K562 (cell line): Measurements from ENCODE around the gene ALKBH7. TPM values are rescaled to one million over a fixed set of nuclear protein-coding genes. Genes with fewer than 3 reads are reported as not detected.

Experiments used
- ARNT ChIP-seq, 2 experiments: fragments of 450-650 bp; IDR thresholded peaks; 2 replicates each; pipeline ENCODE4 v1.6.1; 2016; ENCODE audit warnings: mild to moderate bottlenecking in 1 of 2
- BACH1 ChIP-seq: fragments of 200-800 bp; sonication (Bioruptor generic); IDR thresholded peaks from 2 replicates; pipeline ENCODE4 v1.6.1; 2016; ENCODE audit warnings: missing genetic modification characterization, missing compliant biosample characterization
- BCL6 ChIP-seq: fragments of 250-450 bp; sonication (Bioruptor Pico); IDR thresholded peaks from 2 replicates; pipeline ENCODE4 v1.4.0; 2020
- CREM ChIP-seq: IDR thresholded peaks from 2 replicates; pipeline ENCODE4 v1.6.1; 2014; ENCODE audit warnings: antibody characterized with exemption, low read depth
- HDAC1 ChIP-seq, 2 experiments: fragments of 450-650 bp; IDR thresholded peaks; 2 replicates each; pipeline ENCODE4 v1.6.1; 2016 to 2017; ENCODE audit warnings: inconsistent platforms in 1 of 2, mild to moderate bottlenecking in 1 of 2, moderate library complexity in 1 of 2
- HNRNPLL ChIP-seq: fragments of 200-400 bp; formaldehyde crosslinking; IDR thresholded peaks from 2 replicates; pipeline ENCODE4 v1.6.1; 2017; ENCODE audit warnings: low read length, low read depth, mild to moderate bottlenecking; ENCODE audit not compliant: poor library complexity, severe bottlenecking
- ILF3 ChIP-seq: fragments of 450-650 bp; IDR thresholded peaks from 2 replicates; pipeline ENCODE4 v1.6.1; 2018; ENCODE audit warnings: antibody characterized with exemption, mild to moderate bottlenecking, moderate library complexity, borderline replicate concordance
- KDM1A ChIP-seq, 2 experiments: fragments of 450-650 bp; IDR thresholded peaks; 2 replicates each; pipeline ENCODE4 v1.6.1; 2016; ENCODE audit warnings: mild to moderate bottlenecking in 2 of 2
- KLF6 ChIP-seq: fragments of 250-450 bp; sonication (Bioruptor Pico); IDR thresholded peaks from 2 replicates; pipeline ENCODE4 v1.4.0; 2020; ENCODE audit warnings: mild to moderate bottlenecking, moderate library complexity, borderline replicate concordance
- L3MBTL2 ChIP-seq: fragments of 450-650 bp; IDR thresholded peaks from 2 replicates; pipeline ENCODE4 v1.6.1; 2016; ENCODE audit warnings: mild to moderate bottlenecking, moderate library complexity
- MAFF ChIP-seq: IDR thresholded peaks from 2 replicates; pipeline ENCODE4 v1.6.1; 2012; ENCODE audit warnings: low read length, improper control_type of control experiment
- MAFG ChIP-seq: fragments of 450-650 bp; conservative IDR thresholded peaks from 2 replicates; pipeline ENCODE4 v1.6.1; 2016; ENCODE audit warnings: missing genetic modification characterization, missing compliant biosample characterization
- MECOM ChIP-seq: fragments of 250-450 bp; sonication (Bioruptor Pico); IDR thresholded peaks from 2 replicates; pipeline ENCODE4 v1.8.0; 2022; ENCODE audit warnings: inconsistent platforms
- NBN ChIP-seq: fragments of 450-650 bp; IDR thresholded peaks from 2 replicates; pipeline ENCODE4 v1.6.1; 2016; ENCODE audit warnings: low read depth, mild to moderate bottlenecking
- NFE2 ChIP-seq: IDR thresholded peaks from 2 replicates; pipeline ENCODE4 v1.6.1; 2014; ENCODE audit warnings: antibody characterized with exemption, low read depth
- SIN3A ChIP-seq, 2 experiments: fragments of 150-350 bp in 1 of 2; IDR thresholded peaks; 2 replicates each; pipeline ENCODE4 v1.6.1; 2011 to 2016; ENCODE audit warnings: borderline replicate concordance in 2 of 2, low read depth in 2 of 2, low read length in 2 of 2, mild to moderate bottlenecking in 2 of 2, moderate library complexity in 2 of 2; ENCODE audit not compliant: control insufficient read depth in 1 of 2
- SRF ChIP-seq, 2 experiments: fragments of 250-450, 450-650 bp in 1 of 2; sonication (Bioruptor Pico) in 1 of 2; sonication (generic) in 1 of 2; formaldehyde crosslinking; IDR thresholded peaks; 2 replicates each; pipeline versions ENCODE4 v1.5.0 to v1.5.1; 2020 to 2022; ENCODE audit warnings: mild to moderate bottlenecking in 1 of 2, missing genetic modification reagents in 1 of 2
- TCF3 ChIP-seq: sonication (generic); formaldehyde crosslinking; IDR thresholded peaks from 2 replicates; pipeline ENCODE4 v1.4.0; 2020; ENCODE audit warnings: mild to moderate bottlenecking, missing genetic modification reagents
- TGIF2 ChIP-seq: sonication (generic); formaldehyde crosslinking; IDR thresholded peaks from 2 replicates; pipeline ENCODE4 v1.8.1; 2022; ENCODE audit warnings: mild to moderate bottlenecking, missing genetic modification reagents, moderate library complexity
- TSC22D4 ChIP-seq: fragments of 450-650 bp; IDR thresholded peaks from 2 replicates; pipeline ENCODE4 v1.6.1; 2016; ENCODE audit warnings: missing genetic modification characterization, missing biosample characterization, control low read depth
- VEZF1 ChIP-seq: fragments of 200-800 bp; sonication (Bioruptor generic); IDR thresholded peaks from 2 replicates; pipeline ENCODE4 v1.6.1; 2017; ENCODE audit warnings: missing genetic modification characterization, missing compliant biosample characterization
- ZBTB7A ChIP-seq: IDR thresholded peaks from 2 replicates; pipeline ENCODE4 v1.6.1; 2011; ENCODE audit warnings: low read depth, mild to moderate bottlenecking, low read length, moderate library complexity, borderline replicate concordance; ENCODE audit not compliant: control insufficient read depth
- ZNF23 ChIP-seq: fragments of 250-450 bp; sonication (Bioruptor Pico); IDR thresholded peaks from 2 replicates; pipeline ENCODE4 v1.4.0; 2020; ENCODE audit warnings: mild to moderate bottlenecking
- ZNF239 ChIP-seq: fragments of 250-450 bp; sonication (Bioruptor Pico); IDR thresholded peaks from 2 replicates; pipeline ENCODE4 v1.4.0; 2020; ENCODE audit warnings: mild to moderate bottlenecking
- ZNF311 ChIP-seq: fragments of 250-450 bp; sonication (Bioruptor Pico); IDR thresholded peaks from 2 replicates; pipeline ENCODE4 v1.4.0; 2020; ENCODE audit warnings: mild to moderate bottlenecking, moderate library complexity
- polyA plus RNA-seq, 8 experiments: library from polyadenylated mRNA; depleted of rRNA in 4 of 8; stranded (reverse) in 5 of 8; unstranded in 3 of 8; fragments of >200 nt; fragmentation: Nextera tagmentation in 2 of 8; fragmentation: Illumina TruSeq in 1 of 8; extraction: Ambion mirVana in 2 of 8; extraction: Trizol in 1 of 8; gene quantifications; 2 replicates each; pipeline versions ENCODE4 v1.2.1 to v1.2.3, GENCODE V29; 2011 to 2014; ENCODE audit warnings: inconsistent platforms in 1 of 8, missing spikeins in 1 of 8
- total RNA-seq, 7 experiments: library from RNA; depleted of rRNA in 6 of 7; stranded (reverse); fragments of >200 nt in 6 of 7; fragmentation: Illumina TruSeq in 2 of 7; extraction: Trizol in 2 of 7; gene quantifications; 2 replicates each; pipeline versions ENCODE4 v1.2.1 to v1.2.3, GENCODE V29; 2011 to 2021; ENCODE audit warnings: low replicate concordance in 1 of 7
- TF ChIP-seq, protein P1 (sequence below): fragments of 450-650 bp; IDR thresholded peaks from 2 replicates; pipeline ENCODE4 v1.6.1; 2016; ENCODE audit warnings: borderline replicate concordance

The ALKBH7 gene
- total and polyA plus RNA-seq, 9 of the 15 experiments (the other 6 are each of a cell fraction or from before 2014, with no cell fraction given): 0.69 to 94.8 (median 17.6) TPM

DNA sequence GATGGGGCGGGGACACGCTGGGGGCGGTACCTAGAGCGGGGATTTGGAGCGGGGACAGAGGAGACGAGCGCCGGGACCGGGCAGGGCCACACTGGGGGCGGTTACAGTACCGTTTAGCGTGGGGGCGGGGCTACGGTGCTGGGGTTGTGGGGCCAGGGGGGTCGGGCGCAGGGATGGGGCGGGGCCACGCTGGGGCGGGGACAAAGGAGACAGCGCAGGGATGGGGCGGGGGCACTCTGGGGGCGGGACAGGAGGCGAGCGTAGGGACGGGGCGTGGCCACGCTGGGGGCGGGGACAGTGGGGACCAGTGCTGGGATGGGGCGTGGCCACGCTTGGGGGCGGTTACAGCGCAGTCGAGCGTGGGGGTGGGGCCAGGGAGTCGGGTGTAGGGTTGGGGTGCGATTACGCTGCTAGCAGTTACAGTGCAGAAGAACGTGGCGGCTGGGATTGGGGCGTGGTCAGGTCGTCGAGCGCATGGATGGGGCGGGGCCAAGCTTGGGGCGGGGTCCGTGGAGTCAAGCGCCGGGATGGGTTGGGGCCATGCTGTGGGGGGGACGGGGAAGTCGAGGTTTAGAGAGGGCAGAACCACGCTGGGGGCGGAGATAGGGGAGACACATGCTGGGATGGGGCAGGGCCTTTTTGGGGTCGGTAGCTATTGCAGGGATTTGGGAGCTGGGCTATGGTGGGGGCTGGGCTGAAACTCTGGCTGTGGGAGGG, 660 bp downstream of the ALKBH7 start (continued):
- TF ChIP-seq MAFF (no peak), BCL6 (CRISPR knock-in tag) (no peak), HNRNPLL (no peak), NBN (no peak; the same call in 1 of the 2 replicates), ZBTB7A (peak; percentile 26; the same call in 1 of the 2 replicates), ARNT (IDR thresholded peaks at IDR 0.05) (no peak), ZNF23 (CRISPR knock-in tag) (no peak), KLF6 (no peak), TGIF2 (CRISPR knock-in tag) (no peak), NFE2 (no peak), MECOM (CRISPR knock-in tag) (no peak), SIN3A (IDR thresholded peaks at IDR 0.05; ENCODE audit: borderline replicate concordance in 2 of 2, control insufficient read depth in 1 of 2, low read depth in 2 of 2, low read length in 2 of 2) (peak in 1 of 2 experiments; percentile 25; a peak in 2 of 4 replicates), MAFG (tag) (no peak), L3MBTL2 (no peak), ZNF311 (CRISPR knock-in tag) (no peak), CREM (peak; percentile 82), HDAC1 (IDR thresholded peaks at IDR 0.05) (peak in 1 of 2 experiments; percentile 73; a peak in 1 of 4 replicates), ZNF239 (CRISPR knock-in tag) (no peak), TSC22D4 (tag) (no peak), ILF3 (no peak), KDM1A (IDR thresholded peaks at IDR 0.05) (peak in 1 of 2 experiments; percentile 18; a peak in 1 of 4 replicates), SRF (CRISPR knock-in tag; IDR thresholded peaks at IDR 0.05) (0 out of 4 replicates have a peak, but pooled peaks of 1 of the 2 experiments have one; percentile 14), BACH1 (tag) (no peak), TCF3 (no peak), VEZF1 (CRISPR knock-in tag) (peak; percentile 88)
- TF ChIP-seq, protein P1, sequence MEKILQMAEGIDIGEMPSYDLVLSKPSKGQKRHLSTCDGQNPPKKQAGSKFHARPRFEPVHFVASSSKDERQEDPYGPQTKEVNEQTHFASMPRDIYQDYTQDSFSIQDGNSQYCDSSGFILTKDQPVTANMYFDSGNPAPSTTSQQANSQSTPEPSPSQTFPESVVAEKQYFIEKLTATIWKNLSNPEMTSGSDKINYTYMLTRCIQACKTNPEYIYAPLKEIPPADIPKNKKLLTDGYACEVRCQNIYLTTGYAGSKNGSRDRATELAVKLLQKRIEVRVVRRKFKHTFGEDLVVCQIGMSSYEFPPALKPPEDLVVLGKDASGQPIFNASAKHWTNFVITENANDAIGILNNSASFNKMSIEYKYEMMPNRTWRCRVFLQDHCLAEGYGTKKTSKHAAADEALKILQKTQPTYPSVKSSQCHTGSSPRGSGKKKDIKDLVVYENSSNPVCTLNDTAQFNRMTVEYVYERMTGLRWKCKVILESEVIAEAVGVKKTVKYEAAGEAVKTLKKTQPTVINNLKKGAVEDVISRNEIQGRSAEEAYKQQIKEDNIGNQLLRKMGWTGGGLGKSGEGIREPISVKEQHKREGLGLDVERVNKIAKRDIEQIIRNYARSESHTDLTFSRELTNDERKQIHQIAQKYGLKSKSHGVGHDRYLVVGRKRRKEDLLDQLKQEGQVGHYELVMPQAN: peak; percentile 57; the same call in 1 of the 2 replicates
